SK-N-SH (cell line): ENCODE data around the gene AGBL1. TPM values are rescaled to one million over a fixed set of nuclear protein-coding genes. Genes with fewer than 3 reads are reported as not detected.

Experiments
- CTCF ChIA-PET: fragments of 300-600, 350-600 bp; formaldehyde crosslinking; extraction: SDS; loops from one replicate; lab custom pipeline; 2021; lab: Yijun Ruan, JAX
- POLR2A ChIA-PET: fragments of 350-600 bp; sonication (Branson Sonifier 250); formaldehyde crosslinking; extraction: SDS; loops from one replicate; lab custom pipeline; 2020; ENCODE audit warnings: antibody characterized with exemption, inconsistent platforms; lab: Yijun Ruan, JAX
- DNase-seq: peaks from one replicate; pipeline ENCODE4 v3.0.0; 2012
- H2AFZ ChIP-seq: fragments of 200-600 bp; sonication (generic); 2 replicates; pipeline ENCODE4 v1.8.1; 2016; ENCODE audit warnings: antibody characterized with exemption, mild to moderate bottlenecking, low read depth
- H3F3A ChIP-seq: fragments of 200-600 bp; sonication (generic); replicated peaks from 2 replicates; pipeline ENCODE3; 2016; ENCODE audit warnings: antibody characterized with exemption, mild to moderate bottlenecking; ENCODE audit not compliant: insufficient read depth
- H3K27ac ChIP-seq, 2 experiments: fragments of 200-500 bp in 1 of 2; fragments of 200-600 bp in 1 of 2; sonication (Bioruptor generic) in 1 of 2; sonication (generic), shearing (Covaris generic) in 1 of 2; 2 replicates each; pipeline versions ENCODE4 v1.5.1 to v1.6.1; 2014 to 2016; ENCODE audit warnings: low read depth in 2 of 2, inconsistent platforms in 1 of 2, low read length in 1 of 2, mild to moderate bottlenecking in 1 of 2, mixed read lengths in 1 of 2
- H3K27me3 ChIP-seq: fragments of 200-600 bp; sonication (generic), shearing (Covaris generic); 2 replicates; pipeline ENCODE4 v1.6.1; 2016; ENCODE audit warnings: mixed run types; ENCODE audit not compliant: insufficient read depth
- H3K36me3 ChIP-seq, 2 experiments: fragments of 200-500 bp in 1 of 2; fragments of 200-600 bp in 1 of 2; sonication (Bioruptor generic) in 1 of 2; sonication (generic) in 1 of 2; replicated peaks in 1 of 2; 2 replicates each; pipeline versions ENCODE3 to v1.5.1; 2014 to 2016; ENCODE audit warnings: low read length in 1 of 2, mild to moderate bottlenecking in 1 of 2; ENCODE audit not compliant: insufficient read depth in 2 of 2, control insufficient read depth in 1 of 2
- H3K4me1 ChIP-seq, 2 experiments: fragments of 200-500 bp in 1 of 2; fragments of 200-600 bp in 1 of 2; sonication (Bioruptor generic) in 1 of 2; sonication (generic), shearing (Covaris generic) in 1 of 2; 2 replicates each; pipeline versions ENCODE4 v1.5.1 to v1.6.1; 2014 to 2016; ENCODE audit warnings: low read depth in 1 of 2, low read length in 1 of 2, mixed run types in 1 of 2; ENCODE audit not compliant: insufficient read depth in 2 of 2, control insufficient read depth in 1 of 2
- H3K4me2 ChIP-seq: fragments of 200-600 bp; sonication (generic), shearing (Covaris generic); 2 replicates; pipeline ENCODE4 v1.6.1; 2017; ENCODE audit warnings: mixed run types
- H3K4me3 ChIP-seq, 2 experiments: fragments of 200-500 bp in 1 of 2; fragments of 200-600 bp in 1 of 2; sonication (Bioruptor generic) in 1 of 2; sonication (generic), shearing (Covaris generic) in 1 of 2; 2 replicates each; pipeline versions ENCODE4 v1.5.1 to v1.8.1; 2014 to 2016; ENCODE audit warnings: low read depth in 2 of 2, inconsistent platforms in 1 of 2, low read length in 1 of 2, mild to moderate bottlenecking in 1 of 2, mixed read lengths in 1 of 2, moderate library complexity in 1 of 2
- H3K79me2 ChIP-seq: fragments of 200-600 bp; sonication (generic); 2 replicates; pipeline ENCODE4 v1.8.1; 2017; ENCODE audit warnings: mild to moderate bottlenecking; ENCODE audit not compliant: insufficient read depth
- H3K9ac ChIP-seq: fragments of 200-600 bp; sonication (generic); 2 replicates; pipeline ENCODE4 v1.6.1; 2017; ENCODE audit warnings: mixed run types
- H3K9me2 ChIP-seq: fragments of 200-600 bp; sonication (generic); 2 replicates; pipeline ENCODE4 v1.6.1; 2017; ENCODE audit warnings: mixed run types
- H3K9me3 ChIP-seq: fragments of 200-600 bp; sonication (generic); 2 replicates; pipeline ENCODE4 v1.6.1; 2017; ENCODE audit warnings: mixed run types, mild to moderate bottlenecking, moderate library complexity
- H4K20me1 ChIP-seq: fragments of 200-600 bp; sonication (generic); 2 replicates; pipeline ENCODE4 v1.6.1; 2017; ENCODE audit warnings: mild to moderate bottlenecking, mixed run types; ENCODE audit not compliant: insufficient read depth
- CHD2 ChIP-seq: fragments of 150-350 bp; IDR thresholded peaks from 2 replicates; pipeline ENCODE4 v1.6.1; 2018; ENCODE audit warnings: low read length; ENCODE audit not compliant: partially characterized antibody
- CTCF ChIP-seq: fragments of 200-600 bp; sonication (generic); IDR thresholded peaks from 2 replicates; pipeline ENCODE4 v1.6.1; 2017; ENCODE audit warnings: antibody characterized with exemption, mild to moderate bottlenecking, moderate library complexity
- EP300 ChIP-seq, 2 experiments: IDR thresholded peaks; 2 replicates each; pipeline versions ENCODE4 v1.4.0 to v1.6.1; 2012; ENCODE audit warnings: borderline replicate concordance in 1 of 2, low read depth in 1 of 2, low read length in 1 of 2
- EZH2phosphoT487 ChIP-seq: fragments of 200-600 bp; sonication (generic); IDR thresholded peaks from 2 replicates; pipeline ENCODE4 v1.6.1; 2017; ENCODE audit warnings: low read depth, mixed run types, mild to moderate bottlenecking, antibody characterized with exemption, moderate library complexity, borderline replicate concordance
- FOXJ3 ChIP-seq: sonication (generic); formaldehyde crosslinking; IDR thresholded peaks from 2 replicates; pipeline ENCODE4 v1.5.1; 2020; ENCODE audit warnings: mild to moderate bottlenecking, missing genetic modification reagents
- FOXM1 ChIP-seq: IDR thresholded peaks from 2 replicates; pipeline ENCODE4 v1.4.0; 2012; ENCODE audit warnings: low read depth, mild to moderate bottlenecking
- JUND ChIP-seq: IDR thresholded peaks from 2 replicates; pipeline ENCODE4 v1.4.0; 2012
- MEF2A ChIP-seq: IDR thresholded peaks from 2 replicates; pipeline ENCODE4 v1.4.0; 2012; ENCODE audit warnings: low read depth, borderline replicate concordance
- MXI1 ChIP-seq: IDR thresholded peaks from 2 replicates; pipeline ENCODE4 v1.6.1; 2012; ENCODE audit warnings: mild to moderate bottlenecking, low read depth, low read length, improper control_type of control experiment
- NFIC ChIP-seq: IDR thresholded peaks from 2 replicates; pipeline ENCODE4 v1.4.0; 2012; ENCODE audit warnings: borderline replicate concordance
- RAD21 ChIP-seq: IDR thresholded peaks from 2 replicates; pipeline ENCODE4 v1.6.1; 2012; ENCODE audit warnings: mild to moderate bottlenecking, low read length
- RFX5 ChIP-seq: IDR thresholded peaks from 2 replicates; pipeline ENCODE4 v1.6.1; 2012; ENCODE audit warnings: mild to moderate bottlenecking, improper control_type of control experiment, low read length
- SMC3 ChIP-seq: IDR thresholded peaks from 2 replicates; pipeline ENCODE4 v1.6.1; 2012; ENCODE audit warnings: low read depth, low read length, improper control_type of control experiment
- TAF1 ChIP-seq: IDR thresholded peaks from 2 replicates; pipeline ENCODE4 v1.6.1; 2012; ENCODE audit warnings: low read depth, mild to moderate bottlenecking, low read length, moderate library complexity, borderline replicate concordance
- TCF12 ChIP-seq: IDR thresholded peaks from 2 replicates; pipeline ENCODE4 v1.4.0; 2012
- YY1 ChIP-seq: IDR thresholded peaks from 2 replicates; pipeline ENCODE4 v1.4.0; 2012; ENCODE audit warnings: low read depth, mild to moderate bottlenecking
- WGBS: methylation state at CpG from one replicate; pipeline ENCODE4 v1.1.6; 2017; ENCODE audit warnings: low lambda C conversion rate; 5-methylcytosine and 5-hydroxymethylcytosine counted together
- polyA plus RNA-seq, 3 experiments: library from polyadenylated mRNA; depleted of rRNA; stranded (reverse); fragments of >200 nt; gene quantifications; 2 replicates each; pipeline ENCODE4 v1.2.3, GENCODE V29; 2012
- TF ChIP-seq, protein P1 (sequence below): IDR thresholded peaks from 2 replicates; pipeline ENCODE4; 2012
- TF ChIP-seq, protein P2 (sequence below): IDR thresholded peaks from 2 replicates; pipeline ENCODE4 v1.4.0; 2012; ENCODE audit warnings: low read depth, borderline replicate concordance
- TF ChIP-seq, protein P3 (sequence below): fragments of 150-350 bp; IDR thresholded peaks from 2 replicates; pipeline ENCODE4 v1.6.1; 2016; ENCODE audit warnings: mild to moderate bottlenecking, low read depth, low read length

AGBL1 gene
- polyA plus RNA-seq, 1 of the 3 experiments (the other 2 are of a cell fraction) = not detected

DNA sequence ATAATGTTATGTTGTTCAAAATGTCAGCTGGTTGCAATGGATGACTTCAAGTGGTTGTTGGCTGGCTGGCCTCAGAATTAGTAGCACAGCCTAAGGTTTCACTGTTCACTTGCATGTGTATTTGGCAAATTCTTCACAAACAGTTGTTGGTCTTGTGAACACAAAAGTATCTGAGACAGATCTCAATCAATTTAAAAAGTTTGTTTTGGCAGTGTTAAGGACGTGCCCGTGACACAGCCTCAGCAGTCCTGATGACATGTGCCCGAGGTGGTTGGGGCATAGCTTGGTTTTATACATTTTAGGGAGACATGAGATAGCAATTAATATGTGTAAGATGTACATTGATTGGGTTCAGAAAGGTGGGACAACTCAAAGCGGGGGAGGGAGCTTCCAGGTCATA, 436.0 kb downstream of the AGBL1 start:
- TF ChIP-seq, protein P1, sequence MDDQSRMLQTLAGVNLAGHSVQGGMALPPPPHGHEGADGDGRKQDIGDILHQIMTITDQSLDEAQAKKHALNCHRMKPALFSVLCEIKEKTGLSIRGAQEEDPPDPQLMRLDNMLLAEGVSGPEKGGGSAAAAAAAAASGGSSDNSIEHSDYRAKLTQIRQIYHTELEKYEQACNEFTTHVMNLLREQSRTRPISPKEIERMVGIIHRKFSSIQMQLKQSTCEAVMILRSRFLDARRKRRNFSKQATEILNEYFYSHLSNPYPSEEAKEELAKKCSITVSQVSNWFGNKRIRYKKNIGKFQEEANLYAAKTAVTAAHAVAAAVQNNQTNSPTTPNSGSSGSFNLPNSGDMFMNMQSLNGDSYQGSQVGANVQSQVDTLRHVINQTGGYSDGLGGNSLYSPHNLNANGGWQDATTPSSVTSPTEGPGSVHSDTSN = no peak
- no peak for TF ChIP-seq EP300 (IDR thresholded peaks at IDR 0.05; ENCODE audit: borderline replicate concordance in 1 of 2, low read depth in 1 of 2, low read length in 1 of 2)
- no peak for TF ChIP-seq EZH2phosphoT487
- no peak for TF ChIP-seq CHD2
- no peak for TF ChIP-seq MXI1
- TF ChIP-seq TAF1 = no peak
- no peak for TF ChIP-seq TCF12
- TF ChIP-seq FOXM1 = no peak
- TF ChIP-seq SMC3 = no peak
- TF ChIP-seq NFIC = no peak
- TF ChIP-seq JUND = no peak
- no peak for TF ChIP-seq YY1
- no peak for TF ChIP-seq RFX5
- no peak for TF ChIP-seq RAD21
- TF ChIP-seq FOXJ3 (CRISPR knock-in tag) = no peak
- no peak for TF ChIP-seq MEF2A
- no peak for TF ChIP-seq CTCF
- TF ChIP-seq, protein P2, sequence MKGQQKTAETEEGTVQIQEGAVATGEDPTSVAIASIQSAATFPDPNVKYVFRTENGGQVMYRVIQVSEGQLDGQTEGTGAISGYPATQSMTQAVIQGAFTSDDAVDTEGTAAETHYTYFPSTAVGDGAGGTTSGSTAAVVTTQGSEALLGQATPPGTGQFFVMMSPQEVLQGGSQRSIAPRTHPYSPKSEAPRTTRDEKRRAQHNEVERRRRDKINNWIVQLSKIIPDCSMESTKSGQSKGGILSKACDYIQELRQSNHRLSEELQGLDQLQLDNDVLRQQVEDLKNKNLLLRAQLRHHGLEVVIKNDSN = no peak
- TF ChIP-seq, protein P3, sequence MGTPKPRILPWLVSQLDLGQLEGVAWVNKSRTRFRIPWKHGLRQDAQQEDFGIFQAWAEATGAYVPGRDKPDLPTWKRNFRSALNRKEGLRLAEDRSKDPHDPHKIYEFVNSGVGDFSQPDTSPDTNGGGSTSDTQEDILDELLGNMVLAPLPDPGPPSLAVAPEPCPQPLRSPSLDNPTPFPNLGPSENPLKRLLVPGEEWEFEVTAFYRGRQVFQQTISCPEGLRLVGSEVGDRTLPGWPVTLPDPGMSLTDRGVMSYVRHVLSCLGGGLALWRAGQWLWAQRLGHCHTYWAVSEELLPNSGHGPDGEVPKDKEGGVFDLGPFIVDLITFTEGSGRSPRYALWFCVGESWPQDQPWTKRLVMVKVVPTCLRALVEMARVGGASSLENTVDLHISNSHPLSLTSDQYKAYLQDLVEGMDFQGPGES = no peak
- no peak overlapping the region for H3K4me3 ChIP-seq
- H3K27me3 ChIP-seq = no peaks in the 10 kb centered on the region
- POLR2A ChIA-PET = no interaction called here
- H3K9me2 ChIP-seq = no peaks in the 10 kb centered on the region
- H3K79me2 ChIP-seq = no peaks in the 10 kb centered on the region
- H3F3A ChIP-seq = no peaks in the 10 kb centered on the region
- no peaks in the 10 kb centered on the region; a peak in 1 of 4 replicates for H3K4me1 ChIP-seq
- H2AFZ ChIP-seq = no peak overlapping the region
- H3K27ac ChIP-seq = no peak overlapping the region
- WGBS = 16% methylated on average over 4 of the region's 4 CpGs
- H3K4me2 ChIP-seq = no peak overlapping the region
- no peaks in the 10 kb centered on the region for H4K20me1 ChIP-seq
- no peaks in the 10 kb centered on the region for H3K9me3 ChIP-seq
- DNase-seq = no peak
- H3K36me3 ChIP-seq = no peaks in the 10 kb centered on the region
- H3K9ac ChIP-seq = no peak overlapping the region
- CTCF ChIA-PET = no interaction called here
